GM12801 (cell line): ENCODE results near the gene MAGI1.

Experiments
- CTCF ChIP-seq: IDR thresholded peaks from one replicate; pipeline ENCODE4 v1.5.1; 2011; ENCODE audit warnings: control low read depth; ENCODE audit not compliant: insufficient read length; ENCODE audit errors: extremely low read depth

MAGI1 gene

DNA sequence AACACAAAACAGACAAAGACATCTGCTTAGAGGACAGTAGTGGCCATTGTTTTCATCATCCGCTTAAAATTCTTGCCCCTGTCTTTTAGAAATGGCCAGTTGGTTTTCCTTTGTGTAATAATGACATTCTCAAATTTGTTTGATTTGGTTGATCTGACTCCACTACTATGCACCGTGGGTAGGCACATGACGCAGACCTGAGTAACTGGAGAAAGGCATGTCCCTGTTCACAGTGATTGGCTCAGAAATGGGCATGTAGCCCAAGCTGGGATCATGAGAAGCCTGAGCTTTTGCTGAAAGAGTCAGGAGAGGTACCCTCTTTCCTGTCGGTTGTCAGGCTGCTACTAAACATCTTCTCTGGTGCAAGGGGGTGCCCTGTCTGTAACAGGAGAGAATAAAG lies 36.6 kb upstream of the MAGI1 start:
- no peak for TF ChIP-seq CTCF

DNA sequence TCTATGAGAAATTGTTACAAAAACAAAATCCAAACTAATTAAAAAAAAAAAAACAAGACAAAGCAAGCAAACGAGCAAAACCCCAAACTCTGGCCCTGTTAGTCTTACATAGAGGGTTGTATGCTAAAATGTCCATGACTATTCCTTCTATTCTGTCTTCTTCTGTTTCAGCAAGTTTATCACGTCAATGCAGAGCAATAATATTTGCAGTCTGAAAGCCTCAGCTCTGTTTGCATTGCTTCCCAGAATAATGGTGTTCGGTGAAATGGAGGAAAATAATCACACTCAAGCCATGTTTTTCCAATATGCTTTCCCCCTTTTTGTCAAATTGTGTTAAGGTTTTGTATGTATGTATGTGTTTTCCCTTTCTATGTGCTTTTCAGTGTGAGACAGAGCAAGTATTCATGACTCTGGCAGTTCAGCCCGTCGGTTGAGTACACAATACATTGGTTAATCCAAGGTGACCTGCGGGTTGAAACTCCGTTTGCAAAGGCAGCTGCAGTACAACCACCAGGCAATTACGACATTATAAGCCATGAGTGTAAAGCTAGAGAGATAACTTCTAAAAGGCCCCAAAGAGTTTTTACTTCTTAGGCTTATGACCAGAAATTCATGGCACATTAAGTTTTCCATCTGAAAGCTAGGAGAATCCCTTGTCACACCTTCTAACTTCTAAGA lies 34.9 kb upstream of the MAGI1 start:
- no peak for TF ChIP-seq CTCF

GRCh38 chr3:66068255-66068654 lies 29.5 kb upstream of the MAGI1 start:
- TF ChIP-seq CTCF = no peak

DNA sequence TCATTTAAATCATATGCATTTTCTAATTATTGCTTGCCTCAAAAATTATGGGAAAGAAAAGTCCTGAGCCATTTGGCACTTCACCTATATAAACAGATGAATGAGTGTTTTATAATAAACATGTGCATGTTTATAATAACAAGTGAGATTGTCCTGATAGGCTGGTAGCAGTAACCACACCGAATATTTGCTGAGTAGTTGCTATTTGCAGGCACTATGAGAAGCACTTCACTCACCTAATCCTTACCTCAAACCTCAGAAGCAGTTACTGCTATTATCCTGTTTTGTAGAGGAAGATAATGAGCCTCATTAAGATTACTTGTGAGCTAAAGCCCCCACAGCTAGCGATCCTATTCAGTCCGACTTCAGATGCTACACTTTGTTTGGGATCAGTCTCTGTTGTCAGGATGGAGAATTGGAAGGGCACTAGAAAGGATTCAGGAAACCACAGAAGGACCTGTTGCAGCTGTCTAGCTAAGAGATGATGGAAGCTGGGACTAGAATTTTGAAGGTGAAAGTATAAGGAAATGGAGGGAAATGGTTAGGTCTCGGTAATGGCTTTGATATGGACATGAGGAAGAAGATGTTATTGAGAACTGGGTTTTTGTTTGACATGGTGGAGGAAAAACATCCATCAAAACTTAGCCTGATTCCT lies 28.4 kb upstream of the MAGI1 start:
- TF ChIP-seq CTCF = no peak

GRCh38 chr3:66055289-66055688 lies 16.6 kb upstream of the MAGI1 start:
- TF ChIP-seq CTCF = no peak

- TF ChIP-seq CTCF = no peak
These were observed 14.9 kb upstream of the MAGI1 start for GRCh38 chr3:66053550-66054094.

- TF ChIP-seq CTCF = no peak
These were observed 14.2 kb upstream of the MAGI1 start for GRCh38 chr3:66052721-66053549.
